Choroid plexus epithelial cell (primary cell): ENCODE results near the gene AREG.

Experiments
- DNase-seq: peaks from one replicate; pipeline ENCODE4 v3.0.0-alpha.2; 2010; ENCODE audit warnings: low read depth
- H3K4me3 ChIP-seq: 2 replicates; pipeline ENCODE4 v1.5.1; 2011; ENCODE audit warnings: low read depth, mild to moderate bottlenecking, control low read depth, low read length, moderate library complexity
- CTCF ChIP-seq: conservative IDR thresholded peaks from 2 replicates; pipeline ENCODE4 v1.5.1; 2011; ENCODE audit warnings: low read depth, mild to moderate bottlenecking, control low read depth, inconsistent platforms, low read length, moderate library complexity

AREG gene

GRCh38 chr4:74475091-74475800, 30.3 kb downstream of the AREG start:
- H3K4me3 ChIP-seq: no peak overlapping the region
- DNase-seq: no peak
- TF ChIP-seq CTCF: no peak

- no peak for DNase-seq
- no peak for TF ChIP-seq CTCF
- no peak overlapping the region for H3K4me3 ChIP-seq
Observed at GRCh38 chr4:74475946-74476345, 31.0 kb downstream of the AREG start.

GRCh38 chr4:74479009-74479408, 34.1 kb downstream of the AREG start:
- TF ChIP-seq CTCF: no peak
- no peak overlapping the region for H3K4me3 ChIP-seq
- no peak for DNase-seq

GRCh38 chr4:74480267-74480666, 35.3 kb downstream of the AREG start:
- H3K4me3 ChIP-seq: no peak overlapping the region
- DNase-seq: no peak
- TF ChIP-seq CTCF: no peak

GRCh38 chr4:74481891-74482609, 37.1 kb downstream of the AREG start:
- H3K4me3 ChIP-seq: no peak overlapping the region
- no peak for DNase-seq
- TF ChIP-seq CTCF: no peak

GRCh38 chr4:74483226-74483911, 38.4 kb downstream of the AREG start:
- TF ChIP-seq CTCF: no peak
- no peak overlapping the region for H3K4me3 ChIP-seq
- DNase-seq: no peak
